Psoas muscle (tissue), 8 donors: ENCODE results near the gene CHKA. TPM values are rescaled to one million over a fixed set of nuclear protein-coding genes. Genes with fewer than 3 reads are reported as not detected.
A peak's percentile ranks its signal among the peaks of the same experiment; 100 is the strongest.

ENCODE experiments used
- ATAC-seq, 4 donors: fragments of 200-7000 bp; cut with Tn5 transposase; one replicate each; pipeline ENCODE4 v1.9.1; 2020; ENCODE audit warnings: moderate library complexity in 3 of 4, mild to moderate bottlenecking in 2 of 4
- DNase-seq, 2 donors: peaks; one replicate each; pipeline ENCODE4 v3.0.0-alpha.2; 2020
- H3K27ac ChIP-seq: fragments of 200-600 bp; one replicate; pipeline ENCODE4 v1.8.0; 2022
- H3K27me3 ChIP-seq, 3 donors: fragments of 200-600 bp in 1 of 3; one replicate each; pipeline versions ENCODE4 v1.6.1 to v1.8.0; 2013 to 2022; ENCODE audit warnings: low read length in 2 of 3, mild to moderate bottlenecking in 2 of 3, moderate library complexity in 1 of 3; ENCODE audit not compliant: insufficient read depth in 3 of 3
- H3K36me3 ChIP-seq, 2 donors: fragments of 200-600 bp in 1 of 2; one replicate each; pipeline versions ENCODE4 v1.6.1 to v1.8.0; 2013 to 2022; ENCODE audit warnings: low read depth in 1 of 2, mild to moderate bottlenecking in 1 of 2, moderate library complexity in 1 of 2; ENCODE audit not compliant: insufficient read depth in 1 of 2
- H3K4me1 ChIP-seq: fragments of 200-600 bp; one replicate; pipeline ENCODE4 v1.8.0; 2022
- H3K4me3 ChIP-seq: fragments of 200-600 bp; one replicate; pipeline ENCODE4 v1.8.0; 2022; ENCODE audit warnings: mild to moderate bottlenecking
- H3K9me3 ChIP-seq: fragments of 200-600 bp; one replicate; pipeline ENCODE4 v1.8.0; 2022
- WGBS, 3 donors: extraction: QIAGEN DNeasy Blood & Tissue Kit; methylation state at CpG; one replicate each; pipeline versions ENCODE4 v1.1.6 to v1.1.7; 2013; 5-methylcytosine and 5-hydroxymethylcytosine counted together
- intact Hi-C, 2 donors: fragments of 100-400 bp; cut with DNase I; formaldehyde crosslinking; loops; one replicate each; pipeline versions ENCODE4 v1.11.0 to v1.14.2; 2022
- polyA plus RNA-seq, 3 donors: library from polyadenylated mRNA; stranded (reverse); fragments of 200-250 nt; gene quantifications; one replicate each; pipeline ENCODE4 v1.2.3, GENCODE V29; 2013
- total RNA-seq, 4 donors: library from RNA; stranded (reverse); fragmentation: NEBNext Ultra II Directional in 2 of 4; extraction: Animal tissue kit (Norgen Biotek cat#: 25700) in 2 of 4; gene quantifications; one replicate each; pipeline versions ENCODE4 v1.2.1 to v1.2.4, GENCODE V29; 2021 to 2023
- TF ChIP-seq, protein P1 (sequence below): fragments of 200-600 bp; IDR thresholded peaks from one replicate; pipeline ENCODE4 v1.8.0; 2022; ENCODE audit warnings: antibody characterized with exemption
- donor health status: healthy with polysubstance abuse.
- donor health status: DM: no; HTN: no; CAD: no; lungs with moderate emphysema.
- donor health status: Bipolar disorder and iron deficiency.
- donor health status: healthy.
- donor health status: DM: yes; HTN: yes; CAD: no.
- donor health status: DM: no; HTN: no; CAD: no.
- donor health status: DM: no; HTN: no; CAD: no.
- donor health status: DM: yes; HTN: yes; CAD: no.

Gene CHKA
- total and polyA plus RNA-seq, 7 donors = 3.6 to 11.2 (median 6.2) TPM

DNA sequence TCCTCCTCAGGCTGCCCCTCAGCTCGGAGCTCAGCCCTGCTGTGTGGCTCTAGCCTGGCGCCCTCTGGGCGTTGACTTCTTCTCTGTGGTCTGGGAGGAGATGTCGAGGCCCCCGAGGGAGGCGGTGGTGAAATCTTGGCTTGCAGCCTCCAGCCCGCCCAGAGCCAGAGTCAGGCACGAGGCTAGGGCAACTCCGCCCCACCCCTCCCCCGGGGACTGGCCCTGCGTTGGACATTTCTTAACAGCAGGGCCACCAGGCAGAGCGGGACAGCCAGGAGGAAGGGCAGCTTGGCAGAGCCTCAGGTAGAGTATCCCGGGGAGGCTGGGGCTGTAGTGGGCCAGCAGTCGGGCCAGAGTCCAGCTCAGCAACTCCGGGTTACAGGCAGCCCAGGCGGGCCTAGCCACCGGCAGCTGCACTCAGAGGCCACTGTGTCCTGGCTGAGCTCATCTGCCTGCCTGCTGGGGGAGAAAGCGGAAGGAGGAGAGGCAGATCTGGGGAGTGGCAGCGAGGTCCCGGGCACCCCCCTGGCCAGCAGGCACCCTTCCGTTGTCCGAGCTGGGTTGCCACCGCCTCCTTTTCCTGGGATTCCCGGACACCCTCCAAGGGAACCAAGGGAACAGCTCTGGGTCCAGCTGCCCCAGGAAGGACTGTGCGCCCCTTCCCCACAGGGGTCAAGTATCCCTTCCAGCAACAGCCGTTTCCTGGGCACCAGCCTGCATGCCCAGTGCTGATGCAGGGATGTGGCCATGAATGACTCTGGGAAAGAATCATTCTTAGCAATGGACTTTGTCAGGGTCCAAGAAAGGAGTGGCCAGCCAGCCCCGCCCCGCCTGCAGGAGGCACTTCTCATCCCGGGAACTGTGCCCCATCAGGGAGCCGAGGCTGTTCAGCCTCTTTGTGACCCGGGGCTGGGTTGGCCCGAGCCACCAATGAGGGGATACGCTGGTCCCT is 110.8 kb downstream of the CHKA start, which contains the start of gene ALDH3B1:
ALDH3B1 (plus strand) TSS at position 238 of the 952 bp plus-strand sequence. CDS start 4,971 bp downstream, outside the sequence.
- H3K4me3 ChIP-seq = peak within 1 kb of the TSS; percentile 57
- H3K4me1 ChIP-seq = peaks cover 16% of the 10 kb centered on the region
- peak within 1 kb of the TSS; percentile 81 for H3K27ac ChIP-seq
- intact Hi-C loops = no loop called here
- WGBS, 3 donors = 8 to 22% (median 12%) methylated on average over 33 of the region's 33 CpGs
- ATAC-seq = peak; percentile 82 to 92 (median 86)
- peak; percentile 94 to 96 for DNase-seq
- no peaks in the 10 kb centered on the region for H3K36me3 ChIP-seq
- H3K27me3 ChIP-seq = no peaks in the 10 kb centered on the region
- H3K9me3 ChIP-seq = no peaks in the 10 kb centered on the region
- TF ChIP-seq, protein P1, sequence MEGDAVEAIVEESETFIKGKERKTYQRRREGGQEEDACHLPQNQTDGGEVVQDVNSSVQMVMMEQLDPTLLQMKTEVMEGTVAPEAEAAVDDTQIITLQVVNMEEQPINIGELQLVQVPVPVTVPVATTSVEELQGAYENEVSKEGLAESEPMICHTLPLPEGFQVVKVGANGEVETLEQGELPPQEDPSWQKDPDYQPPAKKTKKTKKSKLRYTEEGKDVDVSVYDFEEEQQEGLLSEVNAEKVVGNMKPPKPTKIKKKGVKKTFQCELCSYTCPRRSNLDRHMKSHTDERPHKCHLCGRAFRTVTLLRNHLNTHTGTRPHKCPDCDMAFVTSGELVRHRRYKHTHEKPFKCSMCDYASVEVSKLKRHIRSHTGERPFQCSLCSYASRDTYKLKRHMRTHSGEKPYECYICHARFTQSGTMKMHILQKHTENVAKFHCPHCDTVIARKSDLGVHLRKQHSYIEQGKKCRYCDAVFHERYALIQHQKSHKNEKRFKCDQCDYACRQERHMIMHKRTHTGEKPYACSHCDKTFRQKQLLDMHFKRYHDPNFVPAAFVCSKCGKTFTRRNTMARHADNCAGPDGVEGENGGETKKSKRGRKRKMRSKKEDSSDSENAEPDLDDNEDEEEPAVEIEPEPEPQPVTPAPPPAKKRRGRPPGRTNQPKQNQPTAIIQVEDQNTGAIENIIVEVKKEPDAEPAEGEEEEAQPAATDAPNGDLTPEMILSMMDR = no peak

DNA sequence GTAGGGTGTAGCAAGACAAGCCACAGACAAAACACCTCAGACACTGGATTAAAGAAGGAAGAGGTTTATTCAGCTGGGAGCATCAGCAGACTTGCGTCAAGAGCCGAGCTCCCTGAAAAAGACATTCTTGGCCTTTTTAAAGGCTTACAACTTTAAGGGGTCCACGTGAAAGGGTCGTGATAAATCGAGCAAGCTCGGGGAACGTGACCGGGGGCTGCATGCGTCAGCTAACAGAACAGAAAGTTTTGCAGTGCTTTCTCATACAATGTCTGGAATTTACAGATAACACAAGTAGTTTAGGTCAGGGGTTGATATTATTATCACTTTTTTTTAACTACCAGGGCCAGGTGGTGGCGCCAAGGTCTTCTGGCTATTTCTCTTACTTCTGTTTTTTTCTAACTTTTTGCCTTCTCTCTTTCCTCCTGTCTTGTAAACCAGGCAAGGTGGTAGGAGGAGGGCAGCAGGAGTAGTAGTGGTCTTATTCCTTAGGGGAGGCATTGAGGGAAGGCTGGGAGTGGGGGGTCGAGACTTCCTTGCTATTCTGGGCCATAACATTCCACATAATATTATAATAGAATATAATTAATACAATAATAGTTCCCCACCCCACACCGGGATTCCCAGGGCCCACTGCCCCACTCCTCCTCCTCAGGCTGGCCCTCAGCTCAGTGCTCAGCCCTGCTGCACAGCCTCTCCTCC is 111.6 kb downstream of the CHKA start:
- ATAC-seq (no peak), DNase-seq (no peak)
- Histone ChIP-seq H3K9me3 (no peaks in the 10 kb centered on the region), H3K4me1 (peaks cover 16% of the 10 kb centered on the region), H3K4me3 (peak overlapping the region; percentile 57), H3K27ac (peak overlapping the region; percentile 81), H3K27me3 (no peaks in the 10 kb centered on the region), H3K36me3 (no peaks in the 10 kb centered on the region)
- intact Hi-C loops = no loop called here
- TF ChIP-seq, protein P1 = no peak
- 64 to 66% (median 66%) methylated on average over 12 of the region's 12 CpGs for WGBS, 3 donors

DNA sequence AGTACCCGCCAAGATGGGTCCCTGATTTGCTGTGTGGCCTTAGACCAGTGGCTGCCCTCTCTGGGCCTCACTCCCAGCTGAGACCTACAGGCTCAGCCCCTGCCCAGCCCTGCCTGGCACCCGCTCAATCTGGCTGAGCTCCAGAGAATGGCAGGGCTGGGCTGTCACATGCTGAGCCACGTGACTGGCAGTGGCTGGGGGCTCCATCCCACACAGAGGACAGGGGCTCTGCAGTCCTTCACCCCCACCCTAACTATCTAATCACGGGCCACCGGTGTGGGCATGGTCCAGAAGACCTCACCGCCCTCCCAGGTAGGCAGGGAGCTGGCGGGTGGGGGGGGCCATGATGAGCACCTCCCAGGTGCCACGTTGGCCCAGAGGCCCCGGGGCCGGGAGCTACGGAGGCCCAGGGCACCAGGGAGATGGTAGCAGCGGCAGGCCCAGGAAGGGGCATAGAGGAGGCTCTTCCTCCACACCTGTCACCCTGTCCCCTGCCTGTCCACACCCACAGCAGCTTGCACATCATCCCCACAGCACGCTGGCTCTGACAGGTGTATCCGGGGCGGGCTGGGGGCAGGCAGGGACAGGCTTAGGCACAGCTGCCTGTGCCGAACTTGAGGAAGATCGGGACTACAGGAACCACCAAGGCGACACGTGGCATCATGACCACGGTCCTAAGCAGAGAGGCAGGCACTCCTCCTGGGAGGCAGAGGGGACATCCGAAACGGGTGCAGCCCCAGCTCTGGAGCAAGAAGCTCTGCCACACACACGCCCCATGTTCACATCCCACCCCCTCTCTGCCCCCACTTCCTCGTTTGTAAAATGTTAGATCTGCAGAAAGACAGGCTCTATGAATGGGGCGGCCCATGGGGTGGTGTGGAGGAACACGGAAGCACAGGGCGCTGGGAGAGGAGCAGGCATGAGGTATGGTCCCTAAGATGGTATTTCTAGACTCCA is 112.5 kb downstream of the CHKA start:
- 44 to 67% (median 50%) methylated on average over 27 of the region's 27 CpGs for WGBS, 3 donors
- H3K9me3 ChIP-seq = no peaks in the 10 kb centered on the region
- intact Hi-C loops = no loop called here

More for the DNA sequence above, 112.5 kb downstream of the CHKA start:
- H3K27me3 ChIP-seq = peaks cover 0 to under 1% (median 0%) of the 10 kb centered on the region in 3 donors
- H3K36me3 ChIP-seq = no peaks in the 10 kb centered on the region
- H3K27ac ChIP-seq = peak overlapping the region; percentile 81
- TF ChIP-seq, protein P1 = no peak
- peaks cover 16% of the 10 kb centered on the region for H3K4me1 ChIP-seq
- no peak for ATAC-seq
- DNase-seq = no peak
- no peak overlapping the region for H3K4me3 ChIP-seq
